Neural cell (in vitro differentiated cells): ENCODE results near the gene PFKL. TPM values are rescaled to one million over a fixed set of nuclear protein-coding genes. Genes with fewer than 3 reads are reported as not detected.

Experiments
- H2AFZ ChIP-seq: fragments of 200-600, 300-800 bp; sonication (generic), shearing (Covaris generic); 2 replicates; pipeline ENCODE4 v1.6.0; 2014; ENCODE audit warnings: low read depth, mild to moderate bottlenecking, antibody characterized with exemption, low read length, moderate library complexity
- H3F3A ChIP-seq: fragments of 200-600 bp; shearing (Covaris generic); 2 replicates; pipeline ENCODE4 v1.6.1; 2016; ENCODE audit warnings: mild to moderate bottlenecking, moderate library complexity, mixed read lengths, antibody characterized with exemption, low read length; ENCODE audit not compliant: insufficient read depth, poor library complexity, severe bottlenecking
- H3K27ac ChIP-seq: fragments of 200-600, 300-800 bp; sonication (generic), shearing (Covaris generic); 2 replicates; pipeline ENCODE4 v1.5.1; 2014; ENCODE audit warnings: mild to moderate bottlenecking, low read length, moderate library complexity
- H3K27me3 ChIP-seq: fragments of 300-800, 200-600 bp; sonication (generic), shearing (Covaris generic); 2 replicates; pipeline ENCODE4 v1.6.0; 2014; ENCODE audit warnings: mild to moderate bottlenecking, low read depth, low read length, moderate library complexity; ENCODE audit not compliant: insufficient read depth
- H3K36me3 ChIP-seq: fragments of 300-800, 200-600 bp; sonication (generic), shearing (Covaris generic); 2 replicates; pipeline ENCODE4 v1.5.1; 2014; ENCODE audit warnings: mild to moderate bottlenecking, antibody characterized with exemption, low read length, moderate library complexity; ENCODE audit not compliant: insufficient read depth
- H3K4me2 ChIP-seq: fragments of 300-800, 200-600 bp; sonication (generic), shearing (Covaris generic); 2 replicates; pipeline ENCODE4 v1.6.0; 2014; ENCODE audit warnings: mild to moderate bottlenecking, low read length
- H3K4me3 ChIP-seq: fragments of 300-800, 200-600 bp; sonication (generic), shearing (Covaris generic); 2 replicates; pipeline ENCODE4 v1.5.1; 2014; ENCODE audit warnings: mild to moderate bottlenecking, low read length, moderate library complexity
- H3K79me2 ChIP-seq: fragments of 200-600 bp; shearing (Covaris generic); replicated peaks from 2 replicates; pipeline ENCODE4 v1.6.0; 2014; ENCODE audit warnings: mild to moderate bottlenecking, low read length, moderate library complexity; ENCODE audit not compliant: insufficient read depth
- H3K9ac ChIP-seq: fragments of 300-800, 200-600 bp; sonication (generic), shearing (Covaris generic); 2 replicates; pipeline ENCODE4 v1.6.1; 2016; ENCODE audit warnings: mild to moderate bottlenecking, low read length, mixed read lengths
- H3K9me2 ChIP-seq: fragments of 200-600 bp; shearing (Covaris generic); 2 replicates; pipeline ENCODE4 v1.6.1; 2016; ENCODE audit warnings: mild to moderate bottlenecking, low read length, mixed read lengths; ENCODE audit not compliant: insufficient read depth
- H3K9me3 ChIP-seq: fragments of 200-600, 300-800 bp; sonication (generic), shearing (Covaris generic); 2 replicates; pipeline ENCODE4 v1.6.1; 2016; ENCODE audit warnings: mild to moderate bottlenecking, mixed run types, low read length, moderate library complexity, mixed read lengths
- H4K20me1 ChIP-seq: fragments of 200-600 bp; shearing (Covaris generic); 2 replicates; pipeline ENCODE4 v1.6.1; 2016; ENCODE audit warnings: mild to moderate bottlenecking, mixed run types; ENCODE audit not compliant: insufficient read depth
- CTCF ChIP-seq: fragments of 450-650 bp; IDR thresholded peaks from 2 replicates; pipeline ENCODE4 v1.5.1; 2014; ENCODE audit warnings: antibody characterized with exemption, mild to moderate bottlenecking, moderate library complexity; ENCODE audit not compliant: poor library complexity, severe bottlenecking
- EP300 ChIP-seq: fragments of 450-650 bp; conservative IDR thresholded peaks from 2 replicates; pipeline ENCODE4 v1.6.1; 2014; ENCODE audit warnings: antibody characterized with exemption, mild to moderate bottlenecking, moderate library complexity; ENCODE audit not compliant: poor library complexity, severe bottlenecking
- EZH2 ChIP-seq: fragments of 200-600, 300-800 bp; shearing (Covaris generic), sonication (generic); IDR thresholded peaks from 2 replicates; pipeline ENCODE4 v1.6.1; 2014; ENCODE audit warnings: antibody characterized with exemption, low read length, borderline replicate concordance, mild to moderate bottlenecking; ENCODE audit not compliant: insufficient read depth, poor library complexity, severe bottlenecking
- MXI1 ChIP-seq: fragments of 450-650 bp; conservative IDR thresholded peaks from 2 replicates; pipeline ENCODE4 v1.6.1; 2014; ENCODE audit warnings: antibody characterized with exemption, mild to moderate bottlenecking; ENCODE audit not compliant: poor library complexity, severe bottlenecking
- POLR2AphosphoS5 ChIP-seq: IDR thresholded peaks from 2 replicates; pipeline ENCODE4 v1.6.1; 2012
- RAD21 ChIP-seq: fragments of 450-650 bp; conservative IDR thresholded peaks from 2 replicates; pipeline ENCODE4 v1.6.1; 2014; ENCODE audit warnings: antibody characterized with exemption, mild to moderate bottlenecking, moderate library complexity
- REST ChIP-seq: IDR thresholded peaks from 2 replicates; pipeline ENCODE4 v1.6.1; 2012; ENCODE audit warnings: borderline replicate concordance
- SMC3 ChIP-seq: fragments of 450-650 bp; conservative IDR thresholded peaks from 2 replicates; pipeline ENCODE4 v1.6.1; 2014; ENCODE audit warnings: antibody characterized with exemption, mild to moderate bottlenecking, moderate library complexity; ENCODE audit not compliant: poor library complexity
- TAF1 ChIP-seq: IDR thresholded peaks from 2 replicates; pipeline ENCODE4 v1.6.1; 2012; ENCODE audit warnings: low read depth
- polyA plus RNA-seq: library from polyadenylated mRNA; depleted of rRNA; stranded (reverse); fragments of >200 nt; gene quantifications from 2 replicates; pipeline ENCODE4 v1.2.3, GENCODE V29; 2014

Gene PFKL
- polyA plus RNA-seq, 1 donor from 2014 or later, result 79.6 TPM

- Histone ChIP-seq H3K9me3 (no peaks in the 10 kb centered on the region), H3K27me3 (no peaks in the 10 kb centered on the region), H3K36me3 (no peaks in the 10 kb centered on the region), H3K9me2 (no peaks in the 10 kb centered on the region), H3K79me2 (no peaks in the 10 kb centered on the region), H3K4me3 (no peak overlapping the region), H3K4me2 (no peak overlapping the region), H4K20me1 (no peaks in the 10 kb centered on the region), H3F3A (no peaks in the 10 kb centered on the region), H2AFZ (no peak overlapping the region), H3K27ac (no peak overlapping the region), H3K9ac (no peak overlapping the region)
- TF ChIP-seq RAD21 (no peak), SMC3 (no peak), CTCF (no peak), TAF1 (no peak), EP300 (no peak), EZH2 (no peak), REST (no peak), MXI1 (no peak), POLR2AphosphoS5 (no peak)
These were observed 22.1 kb downstream of the PFKL start for GRCh38 chr21:44321846-44322450.

- no peak overlapping the region for H3K4me3 ChIP-seq
- H3K9ac ChIP-seq, result no peak overlapping the region
- H2AFZ ChIP-seq, result no peak overlapping the region
- H3K27ac ChIP-seq, result no peak overlapping the region
- no peak for TF ChIP-seq REST
- no peak for TF ChIP-seq MXI1
- TF ChIP-seq SMC3, result no peak
- TF ChIP-seq EZH2, result no peak
- no peak for TF ChIP-seq EP300
- no peak for TF ChIP-seq TAF1
- TF ChIP-seq RAD21, result no peak
- no peak for TF ChIP-seq POLR2AphosphoS5
- no peak for TF ChIP-seq CTCF
- H3K27me3 ChIP-seq, result no peaks in the 10 kb centered on the region
- H3K4me2 ChIP-seq, result no peak overlapping the region
- H3K79me2 ChIP-seq, result no peaks in the 10 kb centered on the region
- H3K36me3 ChIP-seq, result no peaks in the 10 kb centered on the region
- no peaks in the 10 kb centered on the region for H3K9me2 ChIP-seq
- H3F3A ChIP-seq, result no peaks in the 10 kb centered on the region
- no peaks in the 10 kb centered on the region for H3K9me3 ChIP-seq
- H4K20me1 ChIP-seq, result no peaks in the 10 kb centered on the region
These were observed 22.9 kb downstream of the PFKL start for GRCh38 chr21:44322621-44323325.
